ENCODE measurements around the gene SH2D3A.
"Not testable (repeated sequence)": the region's sequence is repeated elsewhere in the genome, so short reads cannot be mapped to it uniquely, and the experiment has no call there.

The SH2D3A gene

GRCh38 chr19:6753178-6754031 is 13.8 kb downstream of the SH2D3A start:
- H3K4me1 ChIP-seq (ENCODE audit: control insufficient read depth, insufficient read depth, low read length) = peaks cover 5% of the 10 kb centered on the region
- no peaks in the 10 kb centered on the region for H3K27me3 ChIP-seq (ENCODE audit: control insufficient read depth, insufficient read depth, low read length)
- peak overlapping the region; percentile 62 for H3K4me3 ChIP-seq (ENCODE audit: low read depth, low read length)
- H3K9ac ChIP-seq (ENCODE audit: low read depth, low read length) = peak overlapping the region; percentile 79
- no peaks in the 10 kb centered on the region for H3K9me3 ChIP-seq (ENCODE audit: control insufficient read depth, insufficient read depth, low read length)
- H3K36me3 ChIP-seq (ENCODE audit: control insufficient read depth, insufficient read depth, low read length) = peaks cover 41% of the 10 kb centered on the region

- peaks cover 5% of the 10 kb centered on the region for H3K4me1 ChIP-seq (ENCODE audit: control insufficient read depth, insufficient read depth, low read length)
- no peaks in the 10 kb centered on the region for H3K27me3 ChIP-seq (ENCODE audit: control insufficient read depth, insufficient read depth, low read length)
- peak overlapping the region; percentile 62 for H3K4me3 ChIP-seq (ENCODE audit: low read depth, low read length)
- peak overlapping the region; percentile 79 for H3K9ac ChIP-seq (ENCODE audit: low read depth, low read length)
- H3K9me3 ChIP-seq (ENCODE audit: control insufficient read depth, insufficient read depth, low read length) = no peaks in the 10 kb centered on the region
- peaks cover 46% of the 10 kb centered on the region for H3K36me3 ChIP-seq (ENCODE audit: control insufficient read depth, insufficient read depth, low read length)
Observed at GRCh38 chr19:6752256-6753177, 14.7 kb downstream of the SH2D3A start.

DNA sequence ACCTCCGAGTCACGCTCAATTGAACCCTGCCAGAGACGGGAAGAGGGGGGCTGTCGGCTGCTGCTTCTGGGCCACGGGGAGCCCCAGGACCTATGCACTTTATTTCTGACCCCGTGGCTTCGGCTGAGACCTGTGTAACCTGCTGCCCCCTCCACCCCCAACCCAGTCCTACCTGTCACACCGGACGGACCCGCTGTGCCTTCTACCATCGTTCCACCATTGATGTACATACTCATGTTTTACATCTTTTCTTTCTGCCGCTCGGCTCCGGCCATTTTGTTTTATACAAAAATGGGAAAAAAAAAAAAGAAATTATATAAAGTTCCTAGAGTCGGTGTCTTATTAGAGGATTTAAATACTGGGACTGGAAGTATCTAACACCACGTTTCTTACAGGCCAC is 16.0 kb downstream of the SH2D3A start:
- peaks cover 54% of the 10 kb centered on the region for H3K36me3 ChIP-seq (ENCODE audit: control insufficient read depth, insufficient read depth, low read length)

GRCh38 chr19:6750062-6750461 is 17.2 kb downstream of the SH2D3A start:
- H3K27me3 ChIP-seq (ENCODE audit: control insufficient read depth, insufficient read depth, low read length) = no peaks in the 10 kb centered on the region
- H3K9ac ChIP-seq (ENCODE audit: low read depth, low read length) = no peak overlapping the region
- H3K9me3 ChIP-seq (ENCODE audit: control insufficient read depth, insufficient read depth, low read length) = no peaks in the 10 kb centered on the region
- H3K4me1 ChIP-seq (ENCODE audit: control insufficient read depth, insufficient read depth, low read length) = peaks cover 5% of the 10 kb centered on the region
- no peak overlapping the region for H3K4me3 ChIP-seq (ENCODE audit: low read depth, low read length)
- peaks cover 61% of the 10 kb centered on the region for H3K36me3 ChIP-seq (ENCODE audit: control insufficient read depth, insufficient read depth, low read length)

More for the DNA sequence above, 16.0 kb downstream of the SH2D3A start:
- H3K9ac ChIP-seq (ENCODE audit: low read depth, low read length) = no peak overlapping the region
- H3K9me3 ChIP-seq (ENCODE audit: control insufficient read depth, insufficient read depth, low read length) = no peaks in the 10 kb centered on the region
- no peak overlapping the region for H3K4me3 ChIP-seq (ENCODE audit: low read depth, low read length)
- H3K27me3 ChIP-seq (ENCODE audit: control insufficient read depth, insufficient read depth, low read length) = no peaks in the 10 kb centered on the region
- H3K4me1 ChIP-seq (ENCODE audit: control insufficient read depth, insufficient read depth, low read length) = peaks cover 5% of the 10 kb centered on the region

DNA sequence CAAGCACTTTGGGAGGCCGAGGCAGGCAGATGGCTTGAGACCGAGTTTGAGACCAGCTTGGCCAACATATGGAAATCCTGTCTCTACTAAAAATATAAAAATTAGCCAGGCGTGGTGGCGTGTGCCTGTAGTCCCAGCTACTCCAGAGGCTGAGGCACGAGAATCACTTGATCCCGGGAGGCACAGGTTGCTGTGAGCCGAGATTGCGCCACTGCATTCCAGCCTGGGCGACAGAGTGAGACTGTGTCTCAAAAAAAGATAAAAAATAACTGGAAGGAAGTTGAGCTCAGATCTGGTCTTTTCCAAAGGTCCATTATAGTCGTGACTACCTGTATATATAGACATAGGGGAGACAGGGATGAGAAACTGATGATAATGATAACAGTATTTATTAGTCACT is 18.7 kb downstream of the SH2D3A start:
- H3K36me3 ChIP-seq (ENCODE audit: control insufficient read depth, insufficient read depth, low read length) = peaks cover 70% of the 10 kb centered on the region
- H3K4me1 ChIP-seq (ENCODE audit: control insufficient read depth, insufficient read depth, low read length); H3K9me3 ChIP-seq (ENCODE audit: control insufficient read depth, insufficient read depth, low read length); H3K4me3 ChIP-seq (ENCODE audit: low read depth, low read length); H3K27me3 ChIP-seq (ENCODE audit: control insufficient read depth, insufficient read depth, low read length); H3K9ac ChIP-seq (ENCODE audit: low read depth, low read length): not testable (repeated sequence)

DNA sequence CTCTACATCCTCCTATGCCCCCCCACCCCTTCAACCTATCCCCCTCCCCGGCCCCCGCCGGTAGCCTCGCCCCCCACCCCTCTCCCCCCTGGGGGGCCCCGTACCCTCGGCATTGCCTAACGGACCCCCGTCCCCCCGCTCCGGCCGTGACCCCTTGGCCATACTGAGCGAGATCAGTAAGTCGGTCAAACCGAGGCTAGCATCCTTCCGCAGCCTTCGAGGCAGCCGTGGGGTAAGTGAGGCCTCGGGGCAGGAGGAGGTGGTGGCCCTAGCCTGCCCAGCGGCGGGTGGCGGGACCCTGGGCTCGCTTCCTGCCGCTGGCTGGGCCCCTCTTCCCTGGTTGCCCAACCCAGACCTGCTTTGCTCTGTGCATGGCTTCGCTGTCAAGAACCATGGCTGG is 21.3 kb downstream of the SH2D3A start:
- Histone ChIP-seq H3K27me3 (ENCODE audit: control insufficient read depth, insufficient read depth, low read length) (no peaks in the 10 kb centered on the region), H3K4me3 (ENCODE audit: low read depth, low read length) (no peak overlapping the region), H3K36me3 (ENCODE audit: control insufficient read depth, insufficient read depth, low read length) (peaks cover 67% of the 10 kb centered on the region), H3K9ac (ENCODE audit: low read depth, low read length) (no peak overlapping the region), H3K4me1 (ENCODE audit: control insufficient read depth, insufficient read depth, low read length) (peaks cover 8% of the 10 kb centered on the region), H3K9me3 (ENCODE audit: control insufficient read depth, insufficient read depth, low read length) (no peaks in the 10 kb centered on the region)

DNA sequence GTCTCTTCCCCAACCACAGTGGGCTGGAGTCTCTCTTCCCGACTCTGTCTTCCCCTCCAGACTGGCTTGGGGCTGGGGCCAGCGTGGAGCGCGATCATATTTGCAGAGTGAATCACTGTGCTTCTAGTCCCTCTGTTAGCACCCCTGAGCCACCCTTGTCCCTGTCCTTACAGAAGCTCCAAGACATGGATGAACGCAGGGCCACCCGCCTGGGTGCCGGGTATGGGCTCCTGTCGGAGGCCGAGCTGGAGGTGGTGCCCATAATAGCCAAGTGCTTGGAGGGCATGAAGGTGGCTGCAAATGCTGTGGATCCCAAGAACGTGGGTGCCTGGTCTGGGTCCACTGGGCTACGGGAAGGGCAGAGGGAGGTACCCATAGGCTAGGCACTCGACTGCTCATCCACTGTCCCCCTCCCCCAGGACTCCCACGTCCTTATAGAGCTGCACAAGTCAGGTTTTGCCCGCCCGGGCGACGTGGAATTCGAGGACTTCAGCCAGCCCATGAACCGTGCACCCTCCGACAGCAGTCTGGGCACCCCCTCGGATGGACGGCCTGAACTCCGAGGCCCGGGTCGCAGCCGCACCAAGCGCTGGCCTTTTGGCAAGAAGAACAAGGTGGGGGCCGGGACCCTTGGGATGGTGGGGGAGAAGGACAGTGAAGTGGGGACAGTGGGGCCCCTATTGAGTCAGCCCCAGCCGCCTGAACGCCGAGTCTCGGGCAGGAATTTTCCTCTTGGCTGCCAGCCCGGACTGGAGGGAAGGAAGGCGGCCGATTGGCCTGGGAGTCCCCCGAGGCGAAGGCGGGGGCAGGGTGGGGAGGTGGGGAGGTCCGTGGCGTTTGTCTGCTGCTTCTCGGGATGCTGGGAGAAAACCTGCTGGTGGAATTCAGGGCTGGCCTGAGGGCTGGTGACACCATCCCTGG is 22.6 kb downstream of the SH2D3A start:
- H3K36me3 ChIP-seq (ENCODE audit: control insufficient read depth, insufficient read depth, low read length) = peaks cover 55% of the 10 kb centered on the region
- peaks cover 8% of the 10 kb centered on the region for H3K4me1 ChIP-seq (ENCODE audit: control insufficient read depth, insufficient read depth, low read length)
- no peak overlapping the region for H3K9ac ChIP-seq (ENCODE audit: low read depth, low read length)
- no peaks in the 10 kb centered on the region for H3K27me3 ChIP-seq (ENCODE audit: control insufficient read depth, insufficient read depth, low read length)
- no peaks in the 10 kb centered on the region for H3K9me3 ChIP-seq (ENCODE audit: control insufficient read depth, insufficient read depth, low read length)
- H3K4me3 ChIP-seq (ENCODE audit: low read depth, low read length) = no peak overlapping the region

GRCh38 chr19:6743714-6744380 is 23.4 kb downstream of the SH2D3A start:
- H3K4me1 ChIP-seq (ENCODE audit: control insufficient read depth, insufficient read depth, low read length) = peaks cover 8% of the 10 kb centered on the region
- no peaks in the 10 kb centered on the region for H3K27me3 ChIP-seq (ENCODE audit: control insufficient read depth, insufficient read depth, low read length)
- H3K36me3 ChIP-seq (ENCODE audit: control insufficient read depth, insufficient read depth, low read length) = peaks cover 47% of the 10 kb centered on the region
- H3K9ac ChIP-seq (ENCODE audit: low read depth, low read length) = no peak overlapping the region
- no peaks in the 10 kb centered on the region for H3K9me3 ChIP-seq (ENCODE audit: control insufficient read depth, insufficient read depth, low read length)
- no peak overlapping the region for H3K4me3 ChIP-seq (ENCODE audit: low read depth, low read length)

DNA sequence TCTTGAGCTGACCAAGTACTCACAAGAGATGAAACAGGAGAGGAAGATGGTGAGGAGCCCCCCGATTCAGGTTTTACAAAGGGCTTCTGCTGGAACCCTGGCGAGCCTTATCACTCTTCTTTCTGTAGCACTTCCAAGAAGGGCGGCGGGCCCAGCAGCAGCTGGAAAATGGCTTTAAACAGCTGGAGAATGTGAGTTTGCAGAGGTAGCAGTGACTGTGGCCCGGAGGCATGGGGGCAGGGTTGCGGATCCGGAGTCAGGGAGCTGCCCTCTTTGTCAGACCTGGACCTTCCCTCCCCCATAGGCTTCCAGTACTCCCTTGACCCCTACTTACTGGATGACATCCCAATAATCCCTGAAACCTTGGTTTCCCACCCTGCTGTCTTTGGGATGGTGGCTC is 24.2 kb downstream of the SH2D3A start:
- Histone ChIP-seq H3K36me3 (ENCODE audit: control insufficient read depth, insufficient read depth, low read length) (peaks cover 40% of the 10 kb centered on the region), H3K4me1 (ENCODE audit: control insufficient read depth, insufficient read depth, low read length) (peaks cover 11% of the 10 kb centered on the region), H3K9me3 (ENCODE audit: control insufficient read depth, insufficient read depth, low read length) (no peaks in the 10 kb centered on the region), H3K4me3 (ENCODE audit: low read depth, low read length) (no peak overlapping the region), H3K27me3 (ENCODE audit: control insufficient read depth, insufficient read depth, low read length) (no peaks in the 10 kb centered on the region), H3K9ac (ENCODE audit: low read depth, low read length) (no peak overlapping the region)

DNA sequence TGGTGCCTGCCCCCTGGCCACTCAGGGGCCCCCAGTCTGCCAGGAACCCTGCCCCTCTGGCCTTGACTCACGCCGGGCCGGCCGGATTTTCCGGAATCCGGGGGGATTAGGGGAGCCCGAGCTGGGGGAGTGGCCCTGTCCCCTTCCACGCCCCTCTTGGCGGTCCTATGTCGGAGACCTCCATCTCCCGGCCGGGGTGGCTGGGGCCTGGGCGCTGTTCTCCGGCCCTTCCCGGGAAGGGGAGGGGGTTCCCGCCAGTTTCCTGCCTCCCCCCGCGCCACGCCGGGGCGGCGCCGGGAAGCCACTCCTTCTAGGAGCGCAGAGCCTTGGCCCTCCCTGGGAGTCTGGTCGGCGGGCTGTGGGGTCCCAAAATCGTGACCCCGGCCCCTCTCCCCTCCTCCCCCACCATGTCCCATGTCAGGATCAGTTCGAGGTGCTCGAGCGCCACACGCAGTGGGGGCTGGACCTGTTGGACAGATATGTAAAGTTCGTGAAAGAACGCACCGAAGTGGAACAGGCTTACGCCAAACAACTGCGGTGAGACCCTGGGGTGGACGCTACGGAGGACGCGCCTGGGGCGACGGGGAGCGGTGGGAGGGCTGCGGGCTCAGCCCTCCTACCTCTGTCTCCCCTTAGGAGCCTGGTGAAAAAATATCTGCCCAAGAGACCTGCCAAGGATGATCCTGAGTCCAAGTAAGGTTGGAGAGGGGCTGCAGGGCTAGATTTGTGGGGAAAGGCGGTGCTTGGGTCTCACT is 26.5 kb downstream of the SH2D3A start:
- Histone ChIP-seq H3K4me3 (ENCODE audit: low read depth, low read length) (peak overlapping the region; percentile 84), H3K4me1 (ENCODE audit: control insufficient read depth, insufficient read depth, low read length) (peaks cover 13% of the 10 kb centered on the region), H3K36me3 (ENCODE audit: control insufficient read depth, insufficient read depth, low read length) (peaks cover 28% of the 10 kb centered on the region), H3K27me3 (ENCODE audit: control insufficient read depth, insufficient read depth, low read length) (no peaks in the 10 kb centered on the region), H3K9me3 (ENCODE audit: control insufficient read depth, insufficient read depth, low read length) (no peaks in the 10 kb centered on the region), H3K9ac (ENCODE audit: low read depth, low read length) (peak overlapping the region; percentile 73)

All from iPS-15b (cell line).